COLO668 (cell line): ENCODE data around the gene TMC8.
"Not testable (repeated sequence)": the region's sequence is repeated elsewhere in the genome, so short reads cannot be mapped to it uniquely, and the experiment has no call there.

Source experiments
- DNase-seq: peaks from one replicate; lab custom pipeline; 2025; ENCODE audit not compliant: unreplicated experiment; lab: John Stamatoyannopoulos, UW

The TMC8 gene

DNA sequence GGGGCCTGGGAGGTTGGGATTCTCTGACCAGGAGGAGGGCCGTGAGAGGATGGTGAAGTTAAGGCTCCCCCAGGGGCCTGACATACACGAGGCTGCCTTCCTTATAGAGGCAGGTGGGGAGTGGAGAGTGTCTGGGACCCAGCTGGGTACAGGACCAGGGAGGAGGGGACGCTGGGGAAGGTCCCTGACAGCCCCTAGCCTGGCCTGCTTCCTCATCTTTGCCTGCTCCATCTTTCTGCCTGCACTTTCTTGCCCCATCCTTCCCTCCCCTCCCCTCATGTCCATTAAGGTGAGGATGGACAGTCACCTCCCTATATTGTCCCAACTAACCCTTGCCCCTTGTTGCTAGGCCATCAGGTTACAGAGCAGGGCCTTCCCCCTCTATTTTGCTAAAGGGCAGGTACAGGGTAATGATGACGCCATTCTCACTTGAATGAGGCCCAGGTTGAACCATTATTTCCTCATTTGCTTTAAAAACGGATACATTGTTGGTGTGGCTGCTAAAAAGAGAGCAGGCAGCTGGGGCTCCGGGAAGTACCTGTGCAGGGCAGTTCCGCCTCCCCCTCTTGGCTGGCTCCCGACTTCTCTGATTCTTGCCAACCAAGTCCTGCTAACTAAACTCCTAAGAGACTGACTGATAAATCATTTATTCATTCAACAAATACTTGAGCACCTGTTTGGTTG lies 16.9 kb downstream of the TMC8 start:
- DNase-seq, result no peak

DNA sequence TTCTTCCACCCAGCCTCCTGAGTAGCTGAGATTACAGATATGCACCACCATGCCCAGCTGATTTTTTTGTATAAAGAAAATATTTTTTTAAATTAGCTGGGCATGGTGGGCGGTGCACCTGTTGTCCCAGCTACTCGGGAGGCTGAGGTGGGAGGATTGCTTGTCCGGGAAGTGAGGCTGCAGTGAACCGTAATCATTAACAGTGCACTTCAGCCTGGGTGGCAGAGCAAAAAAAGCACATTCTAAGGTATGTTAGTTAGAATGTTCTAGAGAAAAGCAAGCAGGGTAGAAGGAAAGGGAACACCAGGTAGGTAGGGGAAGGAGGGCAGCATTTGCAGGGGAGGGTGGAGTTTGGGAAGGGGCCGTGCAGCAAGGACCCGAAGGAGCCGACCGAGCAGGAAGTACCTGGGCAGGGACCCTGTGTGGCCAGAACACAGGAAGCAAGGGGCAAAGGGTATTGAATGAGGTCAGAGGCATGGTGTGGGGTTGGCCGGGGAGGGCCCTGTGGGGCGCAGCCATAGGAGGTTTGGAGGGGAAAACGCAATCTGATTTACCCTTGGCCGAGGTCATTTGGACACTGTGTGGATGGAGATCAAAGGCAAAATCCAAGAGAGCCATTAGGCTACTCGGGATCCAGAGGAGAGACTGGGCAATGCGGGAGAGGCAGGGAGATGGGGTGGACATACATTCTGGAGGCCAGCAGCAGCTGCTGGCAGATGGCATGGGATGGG lies 17.9 kb downstream of the TMC8 start:
- DNase-seq, result no peak

DNA sequence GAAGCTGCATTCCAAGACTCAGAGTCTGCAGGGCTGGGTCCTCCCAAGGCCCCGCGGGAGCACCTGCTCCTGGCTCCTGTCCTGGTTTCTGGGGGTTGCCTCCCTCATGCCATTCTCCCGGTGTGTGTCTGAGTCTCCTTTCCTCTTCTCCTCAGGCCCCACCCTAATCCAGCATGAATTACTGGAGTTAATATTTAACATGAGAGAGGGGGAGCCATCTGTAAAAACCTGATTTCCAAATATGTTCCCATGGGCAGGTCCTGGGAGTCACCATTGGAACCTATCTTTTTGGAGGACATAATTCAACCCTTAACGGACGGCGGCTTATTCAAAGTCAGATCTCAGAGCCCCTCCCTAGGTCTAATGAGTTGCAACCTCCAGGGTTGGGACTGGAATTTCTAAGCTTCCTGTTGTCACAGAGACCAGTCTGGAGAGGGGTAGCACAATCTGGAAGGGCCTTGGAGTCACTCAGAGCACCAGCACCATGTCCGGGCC lies 21.0 kb downstream of the TMC8 start:
- peak; percentile 8 for DNase-seq

DNA sequence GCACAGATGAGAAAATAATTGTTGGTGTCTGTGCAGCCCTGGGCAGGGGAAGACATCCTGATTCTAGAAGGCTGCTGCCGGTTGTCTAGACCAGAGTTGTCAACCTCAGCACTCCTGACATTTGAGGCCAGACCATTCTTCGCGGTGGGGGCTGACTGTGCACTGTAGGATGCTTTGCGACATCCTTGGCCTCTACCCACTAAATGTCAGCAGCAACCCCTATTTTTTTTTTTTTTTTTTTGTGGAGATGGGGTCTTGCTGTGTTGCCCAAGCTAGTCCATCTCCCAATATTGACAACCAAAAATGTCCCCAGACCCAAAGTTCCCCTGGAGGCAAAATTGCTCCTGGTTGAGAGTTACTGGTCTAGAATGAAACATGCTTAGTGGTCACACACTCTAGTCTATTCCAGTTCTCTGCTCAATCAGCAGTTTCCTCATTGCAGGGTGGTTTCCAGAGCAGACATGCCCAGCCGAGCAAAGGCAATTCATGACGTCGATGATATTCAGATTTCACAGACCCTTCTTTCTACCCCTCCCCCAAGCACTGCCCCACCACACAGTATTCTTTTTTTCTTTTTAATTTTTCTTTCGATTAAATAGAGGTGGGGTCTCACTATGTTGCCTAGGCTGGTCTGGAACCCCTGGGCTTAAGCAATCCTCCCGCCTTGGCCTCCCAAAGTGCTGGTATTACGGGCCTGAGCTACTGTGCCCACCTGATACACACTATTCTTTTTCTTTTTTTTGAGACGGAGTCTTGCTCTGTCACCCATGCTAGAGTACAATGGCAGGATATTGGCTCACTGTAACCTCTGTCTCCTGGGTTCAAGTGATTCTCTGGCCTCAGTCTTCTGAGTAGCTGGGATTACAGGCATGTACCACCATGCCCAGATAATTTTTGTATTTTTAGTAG lies 24.6 kb downstream of the TMC8 start:
- DNase-seq, result no peak

DNA sequence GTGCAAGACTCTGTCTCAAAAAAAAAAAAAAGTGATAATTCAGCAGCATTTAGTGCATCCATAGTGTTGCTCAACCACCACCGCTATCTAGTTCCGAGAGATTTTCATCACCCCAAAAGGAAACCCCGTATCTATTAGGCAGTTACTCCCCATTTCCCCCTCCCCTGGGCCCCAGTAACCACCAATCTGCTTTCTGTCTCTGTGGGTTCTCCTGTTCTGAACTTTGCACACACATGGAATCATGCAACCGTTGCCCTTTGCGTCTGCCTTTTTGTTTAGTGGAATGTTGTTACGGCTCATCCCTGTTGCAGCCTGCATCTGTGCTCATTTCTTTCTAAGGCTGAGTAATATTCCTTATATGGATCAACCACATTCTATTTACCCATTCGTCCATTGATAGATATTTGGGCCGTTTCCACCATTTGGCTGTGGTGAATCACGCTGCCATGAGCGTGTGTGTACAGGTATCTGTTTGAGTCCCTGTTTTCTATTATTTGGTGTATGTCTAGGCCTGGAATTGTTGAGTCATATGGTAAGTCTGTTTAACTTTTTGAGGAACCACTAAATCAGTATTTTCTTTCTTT lies 29.1 kb downstream of the TMC8 start:
- DNase-seq, result no peak

DNA sequence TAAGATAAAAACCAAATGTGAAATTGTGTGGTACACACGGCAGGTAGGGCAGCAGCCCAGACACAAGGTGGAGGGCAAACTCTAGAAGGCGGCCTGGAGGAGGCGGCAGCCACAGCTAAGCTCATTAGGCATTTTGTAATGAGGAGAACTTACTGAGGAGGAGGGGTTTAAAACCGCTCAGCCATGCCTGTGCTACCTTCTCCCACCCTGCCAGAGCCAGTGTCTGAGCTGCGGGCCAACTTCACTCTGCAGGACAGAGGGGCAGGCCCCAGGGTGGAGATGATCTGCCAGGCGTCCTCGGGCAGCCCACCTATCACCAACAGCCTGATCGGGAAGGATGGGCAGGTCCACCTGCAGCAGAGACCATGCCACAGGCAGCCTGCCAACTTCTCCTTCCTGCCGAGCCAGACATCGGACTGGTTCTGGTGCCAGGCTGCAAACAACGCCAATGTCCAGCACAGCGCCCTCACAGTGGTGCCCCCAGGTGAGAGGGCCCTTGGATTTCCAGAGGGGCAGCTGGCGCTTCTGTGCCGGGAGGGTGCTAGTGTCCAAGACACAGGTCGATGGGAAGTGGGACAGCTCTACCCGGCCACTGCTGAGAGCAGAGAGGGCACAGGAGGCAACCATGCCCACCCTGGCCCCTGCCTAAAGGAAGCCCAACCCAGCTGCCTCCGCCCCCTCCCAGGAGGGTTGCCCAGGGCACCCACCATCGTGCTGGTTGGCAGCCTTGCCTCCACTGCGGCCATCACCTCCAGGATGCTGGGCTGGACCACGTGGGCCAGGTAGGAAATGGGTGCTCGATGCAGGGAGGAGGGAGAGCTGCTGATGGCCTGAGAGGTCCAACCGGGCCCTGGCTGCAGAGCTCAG lies 33.5 kb downstream of the TMC8 start:
- no peak for DNase-seq

DNA sequence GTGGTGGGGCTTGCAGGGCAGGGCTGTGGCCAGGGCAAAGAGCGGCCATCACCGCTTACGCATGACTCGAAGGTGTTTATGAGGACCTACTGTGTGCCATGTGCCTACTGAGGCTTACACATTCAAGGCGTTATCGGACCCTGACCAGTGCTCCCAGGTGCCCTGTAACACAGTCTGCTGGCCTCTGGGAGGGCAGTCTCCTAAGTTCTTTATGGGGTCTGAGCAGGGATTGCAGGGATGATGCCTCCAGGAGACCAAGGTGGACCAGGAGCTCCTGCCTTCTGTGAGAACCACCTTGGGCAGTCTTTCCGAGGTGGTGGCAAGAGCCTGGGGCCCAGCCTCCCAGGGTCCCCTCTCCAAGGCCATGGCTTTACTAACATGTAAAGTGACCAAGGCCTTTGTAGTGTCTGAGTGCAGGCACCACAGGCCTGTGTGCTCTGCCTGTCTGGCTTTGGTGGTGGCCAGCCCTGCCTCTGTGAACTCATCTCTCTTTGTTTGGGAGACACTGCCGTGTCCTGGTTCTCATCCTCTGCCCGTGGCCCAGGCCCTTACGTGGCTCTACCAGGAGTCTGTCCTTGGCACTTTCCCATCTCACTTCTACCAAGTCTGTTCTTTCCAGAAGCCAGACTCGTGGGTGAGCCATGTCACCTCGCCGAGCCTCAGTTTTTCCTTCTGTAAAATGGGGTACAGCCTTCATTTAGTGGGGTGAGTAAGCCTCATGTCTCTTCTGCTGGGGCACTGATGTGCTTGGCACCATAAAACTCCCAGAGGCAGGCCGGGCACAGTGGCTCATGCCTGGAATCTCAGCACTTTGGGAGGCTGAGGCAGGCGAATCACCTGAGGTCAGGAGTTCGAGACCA lies 34.4 kb downstream of the TMC8 start:
- DNase-seq, result no peak

DNA sequence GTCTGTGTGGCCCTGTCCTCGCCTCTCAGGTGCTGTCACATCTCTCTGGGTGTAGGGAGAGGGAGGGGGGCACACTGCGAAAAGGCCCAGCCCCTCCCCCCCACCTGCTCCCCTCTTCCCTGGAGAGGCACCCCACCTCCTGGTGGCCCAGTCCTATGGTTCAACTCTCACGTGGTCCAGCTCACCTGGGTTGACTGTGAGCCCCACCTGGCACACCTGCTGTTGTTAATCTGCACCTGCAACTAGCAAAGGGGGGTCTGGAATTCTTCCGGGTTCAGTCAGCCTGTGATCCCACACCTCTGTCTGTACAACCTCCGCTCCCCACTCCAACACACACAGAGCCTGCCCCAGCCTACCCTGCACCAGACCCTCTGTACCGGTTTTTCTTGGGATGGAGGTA lies 35.8 kb downstream of the TMC8 start:
- peak; percentile 61 for DNase-seq

DNA sequence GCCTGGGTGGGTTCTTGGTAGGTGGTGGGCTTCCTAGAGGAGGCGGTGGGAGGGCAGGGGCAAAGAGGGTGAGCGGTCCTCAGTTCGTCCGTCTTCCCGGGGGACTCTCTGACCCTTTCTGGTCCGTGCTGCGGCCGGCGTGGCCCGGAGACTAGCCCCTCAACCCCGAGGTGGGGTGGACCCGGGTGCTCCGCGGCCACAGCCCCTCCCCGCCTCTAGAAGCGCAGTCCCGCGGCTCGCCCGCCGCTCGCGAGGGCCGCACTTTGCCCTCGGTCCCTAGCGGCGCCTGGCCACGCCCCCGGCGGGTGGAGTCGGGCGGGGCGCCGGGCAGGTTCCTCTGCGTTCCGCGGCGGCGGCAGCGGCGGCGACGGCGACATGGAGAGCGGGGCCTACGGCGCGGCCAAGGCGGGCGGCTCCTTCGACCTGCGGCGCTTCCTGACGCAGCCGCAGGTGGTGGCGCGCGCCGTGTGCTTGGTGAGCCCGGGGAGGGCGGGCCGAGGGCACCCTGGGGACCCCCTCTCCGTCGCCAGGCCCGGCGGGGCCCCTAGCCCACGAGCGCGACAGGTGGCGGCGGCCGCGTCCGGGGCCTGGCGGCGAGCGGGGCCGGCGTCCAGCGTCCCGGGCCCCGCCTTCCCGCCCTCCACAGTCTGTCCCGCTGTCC lies 37.8 kb downstream of the TMC8 start, which contains the start of gene SYNGR2:
Gene SYNGR2, plus strand, starts transcription at position 340 of the 661 bp plus-strand sequence. Its CDS starts 36 bp downstream, at position 376.
- peak; percentile 91 for DNase-seq

DNA sequence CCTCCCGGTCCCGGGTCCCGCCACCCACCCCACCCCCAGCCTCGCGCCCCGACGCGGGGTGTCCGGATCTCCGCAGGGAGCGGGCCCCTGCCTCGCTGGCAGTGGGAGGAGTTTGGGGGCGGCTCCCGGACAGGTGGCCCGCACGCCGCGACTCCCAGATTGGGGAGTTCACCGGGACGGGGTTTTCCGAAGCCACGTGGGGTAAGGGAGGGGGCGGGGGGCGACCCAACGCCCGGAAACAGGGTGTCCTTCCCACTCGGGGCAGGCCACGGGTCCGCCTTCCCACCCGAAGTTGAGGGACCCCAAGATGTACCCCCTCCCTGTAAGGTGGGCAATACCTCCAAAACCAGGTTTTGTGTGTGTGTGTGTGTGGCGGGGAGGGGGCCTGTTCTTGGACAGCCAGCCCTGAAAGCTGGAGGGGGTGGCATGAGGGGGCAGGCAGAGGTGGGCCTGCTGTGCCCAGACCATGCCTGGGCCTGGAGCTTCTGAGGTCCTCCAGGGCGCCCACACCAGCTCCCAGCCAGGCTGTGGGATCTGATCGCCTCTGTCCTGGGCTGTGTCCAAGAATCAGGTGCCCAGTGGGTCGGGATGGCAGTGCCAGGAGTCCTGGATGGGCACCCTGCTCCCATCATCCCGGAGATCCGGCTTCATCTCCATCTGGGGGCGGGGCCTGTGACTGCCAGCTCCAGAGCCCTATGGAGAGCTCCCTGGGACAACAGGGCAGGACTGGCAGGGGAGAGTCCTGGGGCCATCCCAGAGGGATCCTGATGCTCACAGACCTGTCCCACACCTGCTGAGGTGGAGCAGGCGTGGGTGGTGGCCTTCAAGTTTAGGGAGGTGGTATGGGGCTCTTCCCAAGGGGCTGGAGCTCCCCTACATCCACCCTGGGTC lies 38.6 kb downstream of the TMC8 start:
- peak; percentile 58 for DNase-seq

DNA sequence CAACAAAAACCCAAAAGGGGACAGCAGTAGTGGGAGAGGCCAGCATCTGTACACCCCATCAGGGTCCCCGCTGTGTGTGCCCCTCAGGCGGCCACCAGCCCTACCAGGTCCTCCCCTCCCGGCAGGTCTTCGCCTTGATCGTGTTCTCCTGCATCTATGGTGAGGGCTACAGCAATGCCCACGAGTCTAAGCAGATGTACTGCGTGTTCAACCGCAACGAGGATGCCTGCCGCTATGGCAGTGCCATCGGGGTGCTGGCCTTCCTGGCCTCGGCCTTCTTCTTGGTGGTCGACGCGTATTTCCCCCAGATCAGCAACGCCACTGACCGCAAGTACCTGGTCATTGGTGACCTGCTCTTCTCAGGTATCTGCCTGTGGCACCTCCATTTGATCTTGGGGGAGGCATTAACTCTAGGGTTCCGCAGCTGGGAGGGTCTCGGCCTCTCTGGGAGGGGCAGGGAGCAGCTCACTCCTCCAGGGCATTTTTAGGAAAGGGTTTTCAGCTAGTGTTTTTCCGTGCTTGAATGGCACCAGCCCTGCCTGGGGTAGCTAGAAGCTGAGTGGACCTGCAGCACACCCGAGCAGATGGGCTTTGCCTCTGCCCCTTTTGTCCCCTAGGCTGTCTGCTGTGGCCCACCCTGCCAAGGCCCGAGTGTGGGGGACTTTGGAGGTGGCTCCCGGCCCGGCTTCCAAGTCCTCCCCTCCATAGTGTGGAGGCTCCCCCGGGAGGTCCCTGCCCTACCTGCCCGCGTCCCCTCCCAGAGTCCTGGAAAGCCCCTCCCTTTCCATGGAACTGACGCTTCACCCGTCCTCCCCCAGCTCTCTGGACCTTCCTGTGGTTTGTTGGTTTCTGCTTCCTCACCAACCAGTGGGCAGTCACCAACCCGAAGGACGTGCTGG lies 40.4 kb downstream of the TMC8 start:
- no peak for DNase-seq

DNA sequence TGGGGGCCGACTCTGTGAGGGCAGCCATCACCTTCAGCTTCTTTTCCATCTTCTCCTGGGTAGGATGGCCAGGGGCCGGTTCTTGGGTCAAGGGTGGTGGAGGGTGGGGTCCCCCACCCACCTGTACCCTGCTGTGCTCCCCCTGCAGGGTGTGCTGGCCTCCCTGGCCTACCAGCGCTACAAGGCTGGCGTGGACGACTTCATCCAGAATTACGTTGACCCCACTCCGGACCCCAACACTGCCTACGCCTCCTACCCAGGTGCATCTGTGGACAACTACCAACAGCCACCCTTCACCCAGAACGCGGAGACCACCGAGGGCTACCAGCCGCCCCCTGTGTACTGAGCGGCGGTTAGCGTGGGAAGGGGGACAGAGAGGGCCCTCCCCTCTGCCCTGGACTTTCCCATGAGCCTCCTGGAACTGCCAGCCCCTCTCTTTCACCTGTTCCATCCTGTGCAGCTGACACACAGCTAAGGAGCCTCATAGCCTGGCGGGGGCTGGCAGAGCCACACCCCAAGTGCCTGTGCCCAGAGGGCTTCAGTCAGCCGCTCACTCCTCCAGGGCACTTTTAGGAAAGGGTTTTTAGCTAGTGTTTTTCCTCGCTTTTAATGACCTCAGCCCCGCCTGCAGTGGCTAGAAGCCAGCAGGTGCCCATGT lies 41.1 kb downstream of the TMC8 start:
- not testable (repeated sequence) for DNase-seq

DNA sequence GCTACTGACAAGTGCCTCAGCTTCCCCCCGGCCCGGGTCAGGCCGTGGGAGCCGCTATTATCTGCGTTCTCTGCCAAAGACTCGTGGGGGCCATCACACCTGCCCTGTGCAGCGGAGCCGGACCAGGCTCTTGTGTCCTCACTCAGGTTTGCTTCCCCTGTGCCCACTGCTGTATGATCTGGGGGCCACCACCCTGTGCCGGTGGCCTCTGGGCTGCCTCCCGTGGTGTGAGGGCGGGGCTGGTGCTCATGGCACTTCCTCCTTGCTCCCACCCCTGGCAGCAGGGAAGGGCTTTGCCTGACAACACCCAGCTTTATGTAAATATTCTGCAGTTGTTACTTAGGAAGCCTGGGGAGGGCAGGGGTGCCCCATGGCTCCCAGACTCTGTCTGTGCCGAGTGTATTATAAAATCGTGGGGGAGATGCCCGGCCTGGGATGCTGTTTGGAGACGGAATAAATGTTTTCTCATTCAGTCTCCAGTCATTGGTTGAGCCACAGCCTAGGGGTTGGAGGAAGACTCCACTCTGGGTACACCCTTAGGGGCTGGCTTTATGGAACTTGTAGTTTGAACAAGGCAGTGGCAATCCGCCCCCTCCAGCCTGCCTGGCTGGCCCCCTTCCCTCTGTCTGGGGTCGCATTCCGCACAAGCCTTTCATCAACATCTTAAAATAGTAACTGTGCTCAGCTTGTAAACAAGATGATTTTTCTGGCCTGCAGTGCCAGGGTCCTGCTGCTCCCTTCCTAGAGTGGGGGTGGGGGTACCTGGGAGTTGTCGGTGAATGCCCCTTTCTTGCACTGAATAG lies 41.9 kb downstream of the TMC8 start:
- peak; percentile 54 for DNase-seq

DNA sequence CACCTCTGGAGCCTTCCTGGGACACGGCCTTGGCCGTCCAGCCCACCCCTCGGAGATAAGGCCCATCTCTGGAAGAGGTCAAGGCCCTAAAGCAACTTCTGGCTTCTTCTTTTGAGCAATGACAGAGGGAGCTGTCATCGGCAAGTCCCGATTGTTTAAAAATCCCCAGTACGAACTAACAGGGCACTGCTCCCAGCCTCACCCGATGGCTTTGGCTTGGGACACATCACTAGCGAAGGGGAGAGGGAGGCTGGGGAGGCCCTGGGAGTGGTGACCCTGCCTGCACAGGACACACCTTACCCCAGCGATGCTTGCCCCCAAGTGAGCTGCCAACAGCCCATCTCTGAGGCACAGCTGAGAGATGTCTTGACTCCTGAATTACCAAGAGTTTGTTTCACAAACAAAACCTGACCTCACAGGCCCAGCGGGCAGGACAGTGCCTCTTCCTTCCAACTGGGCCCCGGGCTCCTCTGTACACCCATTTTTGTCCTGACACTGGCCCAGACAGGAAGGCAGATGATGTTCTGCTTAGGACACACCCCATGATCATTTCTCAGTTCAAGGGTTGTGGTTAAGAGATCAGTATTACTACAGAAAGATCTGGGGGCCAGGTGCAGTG lies 42.6 kb downstream of the TMC8 start:
- DNase-seq, result no peak

DNA sequence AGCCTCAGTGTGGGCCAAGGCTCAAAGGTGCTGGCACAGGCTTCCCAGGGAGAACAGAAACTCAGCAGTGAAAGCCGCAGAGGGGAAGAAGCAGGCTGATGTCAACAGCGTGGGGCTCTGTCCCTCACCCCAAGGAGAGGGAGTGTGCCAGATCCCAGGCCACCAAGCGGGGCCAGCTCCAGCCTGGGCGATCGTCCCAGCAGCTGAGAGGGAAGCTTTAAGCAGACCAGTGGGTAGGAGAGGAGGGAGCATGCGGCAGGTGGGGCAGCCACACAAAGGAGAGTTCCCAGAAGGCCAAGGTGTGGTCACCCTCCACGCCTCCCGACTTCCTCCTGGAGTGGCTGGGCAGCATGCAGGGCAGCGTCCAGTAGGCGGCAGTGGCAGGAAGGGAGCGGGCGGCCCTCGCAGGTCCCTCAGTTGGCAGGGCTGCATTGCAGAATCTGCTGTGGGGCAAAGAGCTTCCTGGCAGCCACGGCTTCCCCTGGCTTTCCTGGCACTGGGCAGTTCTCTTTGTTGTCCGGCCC lies 43.8 kb downstream of the TMC8 start:
- peak; percentile 82 for DNase-seq
